ENCODE data around the gene COL21A1. TPM values are rescaled to one million over a fixed set of nuclear protein-coding genes. Genes with fewer than 3 reads are reported as not detected.

Gene COL21A1
- total and polyA plus RNA-seq, 3 experiments from 2014 or later: not detected

- POLR2A ChIA-PET: no interaction called here
Observed at GRCh38 chr6:56088641-56089040, 158.7 kb downstream of the COL21A1 start.

DNA sequence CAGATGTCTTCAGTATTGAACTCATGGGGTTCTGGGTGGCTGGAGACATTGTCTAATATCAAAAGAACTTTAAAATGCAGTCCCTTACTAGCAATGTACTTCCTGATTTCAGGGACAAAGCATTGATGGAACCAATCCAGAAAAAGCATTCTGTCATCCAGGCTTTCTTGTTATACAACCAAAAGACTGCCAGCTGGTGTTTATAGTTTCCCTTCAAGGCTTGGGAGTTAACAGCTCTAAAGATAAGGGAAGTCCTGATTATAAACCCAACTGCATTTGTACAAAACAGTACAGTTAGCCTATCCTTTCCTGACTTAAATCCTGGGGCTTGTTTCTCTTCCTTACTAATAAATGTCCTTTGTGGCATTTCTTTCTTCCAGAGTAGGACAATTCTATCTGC lies 160.0 kb downstream of the COL21A1 start:
- Mint-ChIP-seq H3K4me1 (no peaks in the 10 kb centered on the region), H3K27me3 (no peaks in the 10 kb centered on the region), H3K27ac (no peak overlapping the region), H3K9me3 (peaks cover 0 to 29% (median 5%) of the 10 kb centered on the region in 5 donors), H3K4me3 (no peak overlapping the region), H3K36me3 (no peaks in the 10 kb centered on the region)
- Histone ChIP-seq H3K4me1 (ENCODE audit: insufficient read depth, low read length) (no peaks in the 10 kb centered on the region), H3K27me3 (ENCODE audit: insufficient read depth, low read length, poor library complexity, severe bottlenecking) (no peaks in the 10 kb centered on the region), H3K4me3 (ENCODE audit: low read length) (no peak overlapping the region), H3K36me3 (ENCODE audit: insufficient read depth, low read length) (no peaks in the 10 kb centered on the region), H3K9me3 (ENCODE audit: low read length) (no peaks in the 10 kb centered on the region), H3K27ac (ENCODE audit: low read depth, low read length) (no peak overlapping the region)
- POLR2A ChIA-PET: no interaction called here
- CTCF ChIA-PET: no interaction called here
- no peak for DNase-seq

More at GRCh38 chr6:56088641-56089040, 158.7 kb downstream of the COL21A1 start:
- CTCF ChIA-PET: no interaction called here
- Histone ChIP-seq H3K27me3 (ENCODE audit: insufficient read depth, low read length, poor library complexity, severe bottlenecking) (no peaks in the 10 kb centered on the region), H3K9me3 (ENCODE audit: low read length) (no peaks in the 10 kb centered on the region), H3K36me3 (ENCODE audit: insufficient read depth, low read length) (no peaks in the 10 kb centered on the region), H3K4me3 (ENCODE audit: low read length) (no peak overlapping the region), H3K27ac (ENCODE audit: low read depth, low read length) (no peak overlapping the region), H3K4me1 (ENCODE audit: insufficient read depth, low read length) (no peaks in the 10 kb centered on the region)
- no peak overlapping the region for H3K27ac Mint-ChIP-seq
- H3K4me1 Mint-ChIP-seq: no peaks in the 10 kb centered on the region
- peaks cover 0 to 23% (median 5%) of the 10 kb centered on the region in 5 donors for H3K9me3 Mint-ChIP-seq
- H3K4me3 Mint-ChIP-seq: no peak overlapping the region
- no peak for DNase-seq
- no peaks in the 10 kb centered on the region for H3K36me3 Mint-ChIP-seq
- no peaks in the 10 kb centered on the region for H3K27me3 Mint-ChIP-seq

- Histone ChIP-seq H3K27me3 (ENCODE audit: insufficient read depth, low read length, poor library complexity, severe bottlenecking) (no peaks in the 10 kb centered on the region), H3K4me3 (ENCODE audit: low read length) (no peak overlapping the region), H3K9me3 (ENCODE audit: low read length) (no peaks in the 10 kb centered on the region), H3K36me3 (ENCODE audit: insufficient read depth, low read length) (no peaks in the 10 kb centered on the region), H3K4me1 (ENCODE audit: insufficient read depth, low read length) (no peaks in the 10 kb centered on the region), H3K27ac (ENCODE audit: low read depth, low read length) (no peak overlapping the region)
- no peaks in the 10 kb centered on the region for H3K4me1 Mint-ChIP-seq
- CTCF ChIA-PET: no interaction called here
- no peak for DNase-seq
- peaks cover 0 to 37% (median 7%) of the 10 kb centered on the region in 5 donors for H3K9me3 Mint-ChIP-seq
- no peak overlapping the region for H3K27ac Mint-ChIP-seq
- no peaks in the 10 kb centered on the region for H3K27me3 Mint-ChIP-seq
- POLR2A ChIA-PET: no interaction called here
- H3K4me3 Mint-ChIP-seq: no peak overlapping the region
- no peaks in the 10 kb centered on the region for H3K36me3 Mint-ChIP-seq
Observed at GRCh38 chr6:56079751-56080540, 167.4 kb downstream of the COL21A1 start.

GRCh38 chr6:56076033-56076432 lies 171.3 kb downstream of the COL21A1 start:
- Histone ChIP-seq H3K27me3 (ENCODE audit: insufficient read depth, low read length, poor library complexity, severe bottlenecking) (no peaks in the 10 kb centered on the region), H3K4me1 (ENCODE audit: insufficient read depth, low read length) (no peaks in the 10 kb centered on the region), H3K27ac (ENCODE audit: low read depth, low read length) (no peak overlapping the region), H3K4me3 (ENCODE audit: low read length) (no peak overlapping the region), H3K36me3 (ENCODE audit: insufficient read depth, low read length) (no peaks in the 10 kb centered on the region), H3K9me3 (ENCODE audit: low read length) (no peaks in the 10 kb centered on the region)
- Mint-ChIP-seq H3K9me3 (peaks cover 3 to 40% (median 7%) of the 10 kb centered on the region in 5 donors), H3K4me3 (no peak overlapping the region), H3K27ac (no peak overlapping the region), H3K27me3 (no peaks in the 10 kb centered on the region), H3K36me3 (no peaks in the 10 kb centered on the region), H3K4me1 (no peaks in the 10 kb centered on the region)
- CTCF ChIA-PET: no interaction called here
- POLR2A ChIA-PET: no interaction called here
- DNase-seq: no peak

DNA sequence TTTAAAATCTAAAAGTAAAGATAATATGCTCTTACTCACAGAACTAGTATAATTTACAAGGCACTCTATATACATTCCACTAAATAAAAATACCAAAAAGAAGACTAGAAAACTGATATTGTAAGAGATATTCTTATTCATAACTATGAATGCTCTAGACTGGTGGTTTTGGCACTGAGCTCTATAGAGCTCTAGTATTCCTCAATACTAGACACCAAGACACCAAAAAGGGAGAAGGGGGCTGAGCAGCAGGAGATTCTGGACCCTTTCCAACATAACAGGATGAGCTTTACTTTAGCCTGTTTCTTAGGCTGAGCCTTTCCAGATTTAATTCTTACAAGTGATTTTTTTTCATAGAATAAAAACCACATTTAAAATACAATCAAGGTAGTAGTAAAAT lies 173.6 kb downstream of the COL21A1 start:
- no peaks in the 10 kb centered on the region for H3K4me1 Mint-ChIP-seq
- Histone ChIP-seq H3K4me3 (ENCODE audit: low read length) (no peak overlapping the region), H3K27me3 (ENCODE audit: insufficient read depth, low read length, poor library complexity, severe bottlenecking) (no peaks in the 10 kb centered on the region), H3K9me3 (ENCODE audit: low read length) (no peaks in the 10 kb centered on the region), H3K4me1 (ENCODE audit: insufficient read depth, low read length) (no peaks in the 10 kb centered on the region), H3K27ac (ENCODE audit: low read depth, low read length) (no peak overlapping the region), H3K36me3 (ENCODE audit: insufficient read depth, low read length) (no peaks in the 10 kb centered on the region)
- no peaks in the 10 kb centered on the region for H3K36me3 Mint-ChIP-seq
- POLR2A ChIA-PET: no interaction called here
- no peak overlapping the region for H3K27ac Mint-ChIP-seq
- H3K27me3 Mint-ChIP-seq: no peaks in the 10 kb centered on the region
- CTCF ChIA-PET: no interaction called here
- H3K4me3 Mint-ChIP-seq: no peak overlapping the region
- no peak for DNase-seq
- peaks cover 3 to 31% (median 10%) of the 10 kb centered on the region in 5 donors for H3K9me3 Mint-ChIP-seq

- no peak for DNase-seq
- Histone ChIP-seq H3K4me3 (ENCODE audit: low read length) (no peak overlapping the region), H3K36me3 (ENCODE audit: insufficient read depth, low read length) (no peaks in the 10 kb centered on the region), H3K9me3 (ENCODE audit: low read length) (no peaks in the 10 kb centered on the region), H3K27me3 (ENCODE audit: insufficient read depth, low read length, poor library complexity, severe bottlenecking) (no peaks in the 10 kb centered on the region), H3K27ac (ENCODE audit: low read depth, low read length) (no peak overlapping the region), H3K4me1 (ENCODE audit: insufficient read depth, low read length) (no peaks in the 10 kb centered on the region)
- Mint-ChIP-seq H3K4me1 (no peaks in the 10 kb centered on the region), H3K4me3 (no peak overlapping the region), H3K27me3 (no peaks in the 10 kb centered on the region), H3K27ac (no peak overlapping the region), H3K36me3 (no peaks in the 10 kb centered on the region), H3K9me3 (peaks cover 3 to 28% (median 7%) of the 10 kb centered on the region in 5 donors)
- ChIA-PET POLR2A (no interaction called here), CTCF (no interaction called here)
Observed at GRCh38 chr6:56073315-56073714, 174.1 kb downstream of the COL21A1 start.

- no peak for DNase-seq
- H3K4me1 ChIP-seq (ENCODE audit: insufficient read depth, low read length): no peaks in the 10 kb centered on the region
- H3K27me3 ChIP-seq (ENCODE audit: insufficient read depth, low read length, poor library complexity, severe bottlenecking): no peaks in the 10 kb centered on the region
- H3K4me3 ChIP-seq (ENCODE audit: low read length): no peak overlapping the region
- POLR2A ChIA-PET: no interaction called here
- CTCF ChIA-PET: no interaction called here
- H3K27ac ChIP-seq (ENCODE audit: low read depth, low read length): no peak overlapping the region
- peaks cover 3 to 24% (median 7%) of the 10 kb centered on the region in 5 donors for H3K9me3 Mint-ChIP-seq
- no peaks in the 10 kb centered on the region for H3K27me3 Mint-ChIP-seq
- H3K36me3 Mint-ChIP-seq: no peaks in the 10 kb centered on the region
- H3K36me3 ChIP-seq (ENCODE audit: insufficient read depth, low read length): no peaks in the 10 kb centered on the region
- no peaks in the 10 kb centered on the region for H3K9me3 ChIP-seq (ENCODE audit: low read length)
- H3K27ac Mint-ChIP-seq: no peak overlapping the region
- no peaks in the 10 kb centered on the region for H3K4me1 Mint-ChIP-seq
- H3K4me3 Mint-ChIP-seq: no peak overlapping the region
Observed at GRCh38 chr6:56072856-56073255, 174.5 kb downstream of the COL21A1 start.

DNA sequence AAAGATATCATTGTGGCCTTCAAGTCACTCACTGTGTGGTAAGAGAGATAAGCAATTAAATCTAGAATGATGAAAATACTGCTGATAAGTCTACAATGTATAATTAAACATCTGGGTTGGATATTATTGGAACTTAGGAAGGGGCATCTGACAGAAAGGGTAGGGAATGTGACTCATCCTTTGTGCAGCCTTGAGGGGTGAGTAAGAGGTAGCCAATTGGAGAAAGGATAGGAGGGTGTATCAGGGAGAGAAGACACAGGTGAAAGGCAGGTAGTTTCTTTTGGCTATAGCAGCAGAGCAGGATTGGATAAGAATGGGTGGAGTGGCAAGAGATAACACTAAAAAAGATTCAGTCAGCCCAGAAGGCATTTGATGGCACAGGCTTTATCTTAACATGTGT lies 182.0 kb downstream of the COL21A1 start:
- Mint-ChIP-seq H3K36me3 (no peaks in the 10 kb centered on the region), H3K4me3 (no peak overlapping the region), H3K4me1 (no peaks in the 10 kb centered on the region), H3K27me3 (no peaks in the 10 kb centered on the region), H3K9me3 (peaks cover 0 to 10% (median 7%) of the 10 kb centered on the region in 5 donors), H3K27ac (no peak overlapping the region)
- no peaks in the 10 kb centered on the region for H3K27me3 ChIP-seq (ENCODE audit: insufficient read depth, low read length, poor library complexity, severe bottlenecking)
- H3K4me3 ChIP-seq (ENCODE audit: low read length): no peak overlapping the region
- no peaks in the 10 kb centered on the region for H3K9me3 ChIP-seq (ENCODE audit: low read length)
- no peak for DNase-seq
- no peak overlapping the region for H3K27ac ChIP-seq (ENCODE audit: low read depth, low read length)
- H3K4me1 ChIP-seq (ENCODE audit: insufficient read depth, low read length): no peaks in the 10 kb centered on the region
- CTCF ChIA-PET: no interaction called here
- POLR2A ChIA-PET: no interaction called here
- H3K36me3 ChIP-seq (ENCODE audit: insufficient read depth, low read length): no peaks in the 10 kb centered on the region
